H1 (cell line): ENCODE data around the gene C17orf107.
"Not testable (repeated sequence)": the region's sequence is repeated elsewhere in the genome, so short reads cannot be mapped to it uniquely, and the experiment has no call there.

ENCODE experiments used
- CREB1 ChIP-seq: IDR thresholded peaks from 2 replicates; pipeline ENCODE4 v1.6.1; 2012; ENCODE audit warnings: inconsistent platforms
- EGR1 ChIP-seq: IDR thresholded peaks from 2 replicates; pipeline ENCODE4 v1.6.1; 2011; ENCODE audit warnings: low read depth, low read length, borderline replicate concordance
- POLR2A ChIP-seq, 2 experiments: IDR thresholded peaks; 1 replicate in 1 of 2; 2 replicates in 1 of 2; pipeline ENCODE4 v1.6.1; 2011; ENCODE audit warnings: low read depth in 2 of 2, low read length in 2 of 2, mild to moderate bottlenecking in 2 of 2; ENCODE audit errors: control extremely low read depth in 1 of 2
- RNF2 ChIP-seq: fragments of 200-900, 300-1000 bp; sonication (generic); IDR thresholded peaks from 2 replicates; pipeline ENCODE4 v1.7.1; 2016; ENCODE audit warnings: borderline replicate concordance, low read depth, mild to moderate bottlenecking, antibody characterized with exemption, low read length; ENCODE audit not compliant: poor library complexity, severe bottlenecking; ENCODE audit errors: missing control alignments

- not testable (repeated sequence) for TF ChIP-seq CREB1; RNF2; POLR2A (IDR thresholded peaks at IDR 0.05; ENCODE audit: control extremely low read depth in 1 of 2, low read depth in 2 of 2, low read length in 2 of 2); EGR1
Observed at GRCh38 chr17:4906642-4907041, 7.3 kb downstream of the C17orf107 start.
